Activated CD4-positive, alpha-beta T cell treated with anti-CD3 and anti-CD28 coated beads, Interleukin-2, Interleukin-4, amounts not matched to agents 100 ng/mL and 50 ng/mL, durations not matched to agents 16 hours and 8 hours (primary cell): ENCODE data around the gene DMRTC2.

Experiments used
- DNase-seq: peaks from one replicate; pipeline ENCODE4 v3.0.0-alpha.2; 2020; ENCODE audit warnings: low spot score

Gene DMRTC2

GRCh38 chr19:41890936-41891335 lies 46.1 kb downstream of the DMRTC2 start:
- no peak for DNase-seq

DNA sequence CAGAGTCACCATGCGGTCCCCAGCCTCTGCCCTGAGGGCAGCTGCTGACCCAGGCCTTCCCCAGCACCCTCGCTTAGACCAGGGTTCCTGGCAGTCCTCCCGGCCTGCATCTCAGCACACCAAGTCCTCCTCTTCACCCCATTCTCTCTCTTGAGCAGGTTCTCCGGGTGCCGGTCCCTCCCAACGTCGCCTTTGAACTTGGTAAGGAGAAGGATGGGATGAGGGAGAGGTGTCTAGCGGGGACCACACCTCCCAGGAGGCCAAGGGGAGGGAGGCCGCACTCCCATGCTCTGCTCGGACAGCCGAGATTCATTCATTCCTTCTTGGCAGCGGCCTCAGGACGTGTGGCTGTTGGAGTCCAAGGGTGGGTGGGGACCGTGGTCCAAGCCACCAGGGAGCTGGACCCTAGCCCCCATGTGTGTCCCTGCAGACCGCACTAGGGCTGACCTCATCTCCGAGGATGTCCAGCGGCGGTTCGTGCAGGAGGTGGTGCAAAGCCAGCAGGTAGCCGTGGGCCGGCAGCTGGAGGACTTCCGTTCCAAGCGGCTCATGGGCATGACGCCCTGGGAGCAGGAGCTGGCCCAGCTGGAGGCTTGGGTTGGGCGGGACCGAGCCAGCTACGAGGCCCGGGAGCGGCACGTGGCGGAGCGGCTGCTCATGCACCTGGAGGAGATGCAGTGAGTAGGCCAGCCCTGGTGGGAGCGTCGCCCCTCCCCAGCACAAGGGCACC lies 47.5 kb downstream of the DMRTC2 start:
- DNase-seq = no peak

DNA sequence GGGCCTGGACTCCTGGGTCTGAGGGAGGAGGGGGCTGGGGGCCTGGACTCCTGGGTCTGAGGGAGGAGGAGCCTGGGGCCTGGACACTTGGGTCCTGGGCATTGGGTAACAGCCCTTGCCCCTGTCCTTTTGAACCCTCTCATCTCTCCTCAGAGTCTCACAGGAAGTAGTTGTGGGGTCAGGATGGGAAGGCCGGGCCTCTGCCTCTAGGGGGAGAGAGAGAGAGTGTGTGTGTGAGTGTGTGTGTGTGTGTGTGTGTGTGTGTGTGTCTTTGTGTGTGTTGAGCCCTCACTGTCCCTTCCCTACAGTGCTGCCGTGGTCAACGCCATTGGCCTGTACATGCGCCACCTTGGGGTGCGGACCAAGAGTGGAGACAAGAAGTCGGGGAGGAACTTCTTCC lies 49.1 kb downstream of the DMRTC2 start:
- no peak for DNase-seq

DNA sequence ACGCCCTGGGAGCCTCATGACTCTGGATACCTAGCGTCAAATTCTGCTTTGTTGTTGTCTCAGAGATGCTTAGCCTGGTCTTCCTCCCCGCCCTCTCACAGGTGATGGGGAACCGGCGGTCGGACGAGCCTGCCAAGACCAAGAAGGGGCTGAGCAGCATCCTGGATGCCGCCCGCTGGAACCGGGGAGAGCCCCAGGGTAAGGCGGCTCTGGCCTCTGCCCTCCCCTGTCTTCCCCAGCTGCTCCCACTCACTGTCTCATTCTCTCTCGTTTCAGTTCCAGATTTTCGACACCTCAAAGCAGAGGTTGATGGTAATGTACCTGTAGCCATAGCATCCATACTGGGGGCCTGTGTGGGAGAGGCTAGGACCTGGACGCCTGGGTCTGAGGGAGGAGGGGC lies 49.5 kb downstream of the DMRTC2 start:
- DNase-seq = no peak

DNA sequence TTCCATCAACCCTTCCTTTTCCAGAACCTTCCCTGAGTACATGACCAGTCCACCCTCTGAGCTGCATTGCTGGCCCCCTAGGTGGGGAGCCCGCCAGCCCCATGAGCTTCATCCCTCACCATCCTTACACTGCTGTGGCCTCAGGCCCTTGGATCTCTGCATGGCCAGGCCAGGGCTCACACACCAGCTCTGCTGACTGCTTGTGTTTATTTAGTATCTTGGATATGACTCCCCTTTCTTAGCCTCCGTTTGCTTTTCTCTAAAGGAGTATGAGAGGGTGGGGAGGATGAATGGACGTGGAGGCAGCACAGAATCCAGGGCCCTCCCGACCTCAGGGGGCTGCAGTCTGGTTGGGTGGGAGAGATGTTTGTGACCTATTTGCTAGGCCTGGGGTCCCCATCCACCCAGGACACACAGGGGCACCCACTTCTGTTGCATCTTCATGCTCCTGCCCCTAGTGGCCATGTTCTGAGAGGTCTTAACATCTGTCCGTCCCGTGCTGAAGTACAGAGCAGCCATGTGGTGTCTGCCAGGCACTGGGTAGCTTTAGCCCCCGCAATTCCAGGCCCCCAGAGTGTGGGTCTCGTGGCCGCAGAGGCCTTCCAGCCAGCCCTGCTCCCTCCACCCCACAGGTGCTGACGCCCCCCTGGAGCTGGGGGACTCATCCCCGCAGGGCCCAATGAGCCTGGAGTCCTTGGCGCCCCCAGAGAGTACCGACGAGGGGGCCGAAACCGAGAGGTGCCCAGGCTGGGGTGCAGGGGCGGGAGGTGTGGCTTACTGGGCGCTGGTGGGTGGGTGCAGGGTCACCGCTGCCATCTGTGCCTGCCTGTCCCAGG lies 51.1 kb downstream of the DMRTC2 start:
- no peak for DNase-seq

GRCh38 chr19:41896581-41896942 lies 51.7 kb downstream of the DMRTC2 start:
- no peak for DNase-seq

- DNase-seq = no peak
Measured at GRCh38 chr19:41897181-41897580, 52.3 kb downstream of the DMRTC2 start.

GRCh38 chr19:41897820-41898219 lies 53.0 kb downstream of the DMRTC2 start:
- no peak for DNase-seq

GRCh38 chr19:41898235-41898634 lies 53.4 kb downstream of the DMRTC2 start:
- DNase-seq = no peak
